Measurements from ENCODE around the gene FBXO46.

DNA sequence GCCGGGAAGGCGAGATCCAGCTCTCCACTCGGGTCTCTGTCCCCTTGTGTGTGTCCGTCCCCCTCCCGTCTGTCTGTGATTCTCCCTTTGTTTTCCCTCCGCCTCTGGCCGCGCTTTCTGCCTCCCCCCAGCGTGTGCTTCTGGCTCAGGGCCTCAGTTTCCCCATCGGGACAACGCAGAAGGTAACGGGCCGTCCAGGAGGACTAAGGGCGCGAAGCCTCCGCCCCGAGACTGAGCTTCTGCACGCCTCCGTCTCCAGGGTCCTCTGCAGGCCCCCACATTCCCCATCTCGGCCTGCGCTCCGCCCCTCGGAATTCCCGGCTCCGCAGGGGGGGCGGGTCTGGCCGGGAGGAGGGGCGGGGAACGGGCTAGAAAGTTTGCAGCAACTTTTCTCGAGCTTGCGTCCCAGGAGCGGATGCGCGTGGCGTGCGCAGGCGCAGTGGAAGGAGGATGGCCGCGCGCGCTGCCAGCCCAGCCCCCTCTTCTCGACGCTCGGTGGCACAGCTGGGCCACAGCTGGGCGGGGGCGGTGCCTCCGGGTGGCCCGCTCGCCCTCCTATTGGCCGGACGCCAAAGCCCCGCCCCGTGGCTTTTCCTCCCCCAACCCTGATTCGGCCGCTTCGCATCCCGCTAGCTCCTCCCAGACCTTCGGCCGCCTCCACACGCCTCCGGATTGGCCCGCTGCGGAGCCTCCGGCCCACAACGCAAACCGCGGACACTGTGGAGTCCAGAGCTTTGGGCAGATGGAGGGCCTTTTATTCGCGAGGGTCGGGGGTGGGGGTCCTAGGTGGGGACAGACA lies 38.5 kb upstream of the FBXO46 start, which contains the start of gene SIX5:
- TF ChIP-seq, protein P1, sequence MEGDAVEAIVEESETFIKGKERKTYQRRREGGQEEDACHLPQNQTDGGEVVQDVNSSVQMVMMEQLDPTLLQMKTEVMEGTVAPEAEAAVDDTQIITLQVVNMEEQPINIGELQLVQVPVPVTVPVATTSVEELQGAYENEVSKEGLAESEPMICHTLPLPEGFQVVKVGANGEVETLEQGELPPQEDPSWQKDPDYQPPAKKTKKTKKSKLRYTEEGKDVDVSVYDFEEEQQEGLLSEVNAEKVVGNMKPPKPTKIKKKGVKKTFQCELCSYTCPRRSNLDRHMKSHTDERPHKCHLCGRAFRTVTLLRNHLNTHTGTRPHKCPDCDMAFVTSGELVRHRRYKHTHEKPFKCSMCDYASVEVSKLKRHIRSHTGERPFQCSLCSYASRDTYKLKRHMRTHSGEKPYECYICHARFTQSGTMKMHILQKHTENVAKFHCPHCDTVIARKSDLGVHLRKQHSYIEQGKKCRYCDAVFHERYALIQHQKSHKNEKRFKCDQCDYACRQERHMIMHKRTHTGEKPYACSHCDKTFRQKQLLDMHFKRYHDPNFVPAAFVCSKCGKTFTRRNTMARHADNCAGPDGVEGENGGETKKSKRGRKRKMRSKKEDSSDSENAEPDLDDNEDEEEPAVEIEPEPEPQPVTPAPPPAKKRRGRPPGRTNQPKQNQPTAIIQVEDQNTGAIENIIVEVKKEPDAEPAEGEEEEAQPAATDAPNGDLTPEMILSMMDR (IDR thresholded peaks at IDR 0.05; ENCODE audit: extremely low read depth in 1 of 2, insufficient read depth in 1 of 2, low read depth in 1 of 2, low read length in 2 of 2), result no peak
- TF ChIP-seq JUN (IDR thresholded peaks at IDR 0.05; ENCODE audit: borderline replicate concordance, insufficient read depth, insufficient read length, low read depth) (no peak), POLR2A (IDR thresholded peaks at IDR 0.05; ENCODE audit: low read depth, low read length) (peak; percentile 77), POLR2AphosphoS5 (IDR thresholded peaks at IDR 0.05; ENCODE audit: insufficient read depth, low read depth, low read length) (peak; percentile 82), FOS (IDR thresholded peaks at IDR 0.05; ENCODE audit: borderline replicate concordance, insufficient read depth, low read length) (no peak), GATA2 (IDR thresholded peaks at IDR 0.05; ENCODE audit: insufficient read depth, insufficient read length, low read depth, low read length) (no peak), MYC (IDR thresholded peaks at IDR 0.05; ENCODE audit: low read depth, low read length) (no peak)

Data from endothelial cell of umbilical vein (primary cell).